Right atrium auricular region (tissue), 2 donors: Measurements from ENCODE around the gene JARID2. TPM values are rescaled to one million over a fixed set of nuclear protein-coding genes. Genes with fewer than 3 reads are reported as not detected.

Experiments used
- DNase-seq: peaks from one replicate; pipeline ENCODE4 v3.0.0-alpha.2; 2019; ENCODE audit warnings: low spot score
- H3K27ac ChIP-seq, 2 donors: fragments of 200-600 bp; sonication (generic); 1 replicate in 1 of 2; 2 replicates in 1 of 2; pipeline ENCODE4 v1.5.1; 2016 to 2019
- H3K27me3 ChIP-seq, 2 donors: fragments of 200-600 bp; sonication (generic); one replicate each; pipeline versions ENCODE4 v1.5.1 to v1.6.0; 2017 to 2019
- H3K36me3 ChIP-seq: fragments of 200-600 bp; sonication (generic); one replicate; pipeline ENCODE4 v1.5.1; 2016
- H3K4me1 ChIP-seq, 2 donors: fragments of 200-600 bp; sonication (generic); one replicate each; pipeline versions ENCODE4 v1.5.1 to v1.6.0; 2017 to 2019
- H3K4me3 ChIP-seq, 2 donors: fragments of 200-600 bp; sonication (generic); 1 replicate in 1 of 2; 2 replicates in 1 of 2; pipeline ENCODE4 v1.5.1; 2017 to 2019; ENCODE audit warnings: mild to moderate bottlenecking in 1 of 2, moderate library complexity in 1 of 2
- H3K9me3 ChIP-seq, 2 donors: fragments of 200-600 bp; sonication (generic); one replicate each; pipeline ENCODE4 v1.5.1; 2019
- CTCF ChIP-seq, 2 donors: fragments of 200-600 bp; sonication (generic); IDR thresholded peaks; one replicate each; pipeline ENCODE4 v1.5.1; 2019; ENCODE audit warnings: antibody characterized with exemption in 2 of 2
- total RNA-seq, 2 donors: library from RNA; depleted of rRNA; stranded (reverse); fragments of >200 nt; gene quantifications; one replicate each; pipeline ENCODE4 v1.1.0, GENCODE V29; 2016

The JARID2 gene
- total RNA-seq, 2 donors from 2014 or later = 6.5 to 6.7 TPM

- Histone ChIP-seq H3K36me3 (no peaks in the 10 kb centered on the region), H3K4me3 (no peak overlapping the region), H3K27ac (no peak overlapping the region), H3K27me3 (no peaks in the 10 kb centered on the region), H3K9me3 (no peaks in the 10 kb centered on the region), H3K4me1 (peaks cover 0 to 56% of the 10 kb centered on the region in 2 donors)
- TF ChIP-seq CTCF (IDR thresholded peaks at IDR 0.05) = no peak
- no peak for DNase-seq
Observed at GRCh38 chr6:15425947-15426346, 180.1 kb downstream of the JARID2 start.

- Histone ChIP-seq H3K9me3 (no peaks in the 10 kb centered on the region), H3K27me3 (no peaks in the 10 kb centered on the region), H3K27ac (no peak overlapping the region), H3K4me1 (peaks cover 0 to 54% of the 10 kb centered on the region in 2 donors), H3K36me3 (no peaks in the 10 kb centered on the region), H3K4me3 (no peak overlapping the region)
- no peak for DNase-seq
- no peak for TF ChIP-seq CTCF (IDR thresholded peaks at IDR 0.05)
Observed at GRCh38 chr6:15426395-15426794, 180.5 kb downstream of the JARID2 start.

GRCh38 chr6:15426901-15427300, 181.0 kb downstream of the JARID2 start:
- no peak overlapping the region for H3K27ac ChIP-seq
- peaks cover 0 to 53% of the 10 kb centered on the region in 2 donors for H3K4me1 ChIP-seq
- no peaks in the 10 kb centered on the region for H3K9me3 ChIP-seq
- no peaks in the 10 kb centered on the region for H3K36me3 ChIP-seq
- H3K27me3 ChIP-seq = no peaks in the 10 kb centered on the region
- no peak for DNase-seq
- TF ChIP-seq CTCF (IDR thresholded peaks at IDR 0.05) = no peak
- no peak overlapping the region for H3K4me3 ChIP-seq

GRCh38 chr6:15427331-15428070, 181.6 kb downstream of the JARID2 start:
- no peak overlapping the region for H3K27ac ChIP-seq
- TF ChIP-seq CTCF (IDR thresholded peaks at IDR 0.05) = no peak
- H3K9me3 ChIP-seq = no peaks in the 10 kb centered on the region
- no peaks in the 10 kb centered on the region for H3K27me3 ChIP-seq
- no peaks in the 10 kb centered on the region for H3K36me3 ChIP-seq
- peaks cover 0 to 53% of the 10 kb centered on the region in 2 donors for H3K4me1 ChIP-seq
- no peak for DNase-seq
- H3K4me3 ChIP-seq = no peak overlapping the region

- no peak for TF ChIP-seq CTCF (IDR thresholded peaks at IDR 0.05)
- no peaks in the 10 kb centered on the region for H3K27me3 ChIP-seq
- DNase-seq = no peak
Observed at GRCh38 chr6:15429141-15430110, 183.6 kb downstream of the JARID2 start.

More at GRCh38 chr6:15429141-15430110, 183.6 kb downstream of the JARID2 start:
- peaks cover 0 to under 1% of the 10 kb centered on the region in 2 donors for H3K9me3 ChIP-seq
- no peaks in the 10 kb centered on the region for H3K36me3 ChIP-seq
- no peak overlapping the region for H3K4me3 ChIP-seq
- H3K27ac ChIP-seq = peak overlapping the region in 1 of 2 donors; percentile 3
- H3K4me1 ChIP-seq = peaks cover 0 to 68% of the 10 kb centered on the region in 2 donors
